Caco-2 (cell line): ENCODE measurements around the gene ZNFX1. TPM values are rescaled to one million over a fixed set of nuclear protein-coding genes. Genes with fewer than 3 reads are reported as not detected.

Experiments
- BruUV-seq: library from RNA; stranded (reverse); fragments of 400-500 nt; replicated peaks from 2 replicates; lab custom pipeline; 2021; lab: Mats Ljungman, UMichigan
- CTCF ChIA-PET: fragments of 300-600 bp; sonication (Branson Sonifier 250); formaldehyde crosslinking; loops from one replicate; lab custom pipeline; 2022; ENCODE audit warnings: antibody characterized with exemption; lab: Charles Lee
- POLR2A ChIA-PET: fragments of 300-600 bp; sonication (Branson Sonifier 250); formaldehyde crosslinking; loops from one replicate; lab custom pipeline; 2022; ENCODE audit warnings: antibody characterized with exemption; lab: Charles Lee
- DNase-seq, 2 experiments: peaks; one replicate each; pipeline versions ENCODE4 v3.0.0 to v3.0.0-alpha.2; 2020 to 2022
- H3K27me3 ChIP-seq: replicated peaks from 2 replicates; pipeline ENCODE4 v1.6.0; 2011; ENCODE audit warnings: low read length; ENCODE audit not compliant: control insufficient read depth, insufficient read depth
- H3K36me3 ChIP-seq: 2 replicates; pipeline ENCODE4 v1.5.1; 2011; ENCODE audit warnings: low read length; ENCODE audit not compliant: control insufficient read depth, insufficient read depth
- H3K4me1 ChIP-seq: fragments of 250-450 bp; sonication (Bioruptor Pico); 2 replicates; pipeline ENCODE4 v1.5.1; 2020; ENCODE audit warnings: mild to moderate bottlenecking
- H3K4me3 ChIP-seq: 2 replicates; pipeline ENCODE4 v1.5.1; 2011; ENCODE audit warnings: low read depth, mild to moderate bottlenecking, control low read depth, low read length
- H3K9me3 ChIP-seq: fragments of 250-450 bp; sonication (Bioruptor Pico); 2 replicates; pipeline ENCODE4 v1.5.1; 2020; ENCODE audit warnings: mild to moderate bottlenecking, moderate library complexity
- H3K27ac Mint-ChIP-seq: one replicate; pipeline ENCODE4 v1.8.0; 2022; ENCODE audit warnings: mixed read lengths; ENCODE audit not compliant: unreplicated experiment
- H3K27me3 Mint-ChIP-seq: one replicate; pipeline ENCODE4 v1.8.0; 2022; ENCODE audit warnings: mixed read lengths; ENCODE audit not compliant: insufficient read depth, unreplicated experiment
- H3K36me3 Mint-ChIP-seq: one replicate; pipeline ENCODE4 v1.8.0; 2022; ENCODE audit warnings: mild to moderate bottlenecking, mixed read lengths; ENCODE audit not compliant: insufficient read depth, unreplicated experiment
- H3K4me1 Mint-ChIP-seq: one replicate; pipeline ENCODE4 v1.8.0; 2022; ENCODE audit warnings: low read depth, mixed read lengths; ENCODE audit not compliant: unreplicated experiment
- H3K4me3 Mint-ChIP-seq: one replicate; pipeline ENCODE4 v1.8.0; 2022; ENCODE audit warnings: mild to moderate bottlenecking, moderate library complexity, mixed read lengths; ENCODE audit not compliant: unreplicated experiment
- H3K9me3 Mint-ChIP-seq: one replicate; pipeline ENCODE4 v1.8.0; 2022; ENCODE audit warnings: mixed read lengths; ENCODE audit not compliant: unreplicated experiment
- intact Hi-C: fragments of 100-400 bp; cut with micrococcal nuclease; formaldehyde crosslinking; loops from one replicate; pipeline ENCODE4 v1.10.0; 2022; ENCODE audit not compliant: unreplicated experiment
- total RNA-seq: library from RNA; stranded (reverse); gene quantifications from 2 replicates; pipeline ENCODE4 v1.2.3, GENCODE V29; 2022
- TF ChIP-seq, protein P1 (sequence below), 2 experiments: fragments of 200-600 bp in 1 of 2; IDR thresholded peaks; 1 replicate in 1 of 2; 2 replicates in 1 of 2; pipeline versions ENCODE4 v1.5.1 to v1.8.0; 2011 to 2022; ENCODE audit warnings: antibody characterized with exemption in 1 of 2, control low read depth in 1 of 2, inconsistent platforms in 1 of 2, low read depth in 1 of 2, low read length in 1 of 2, mild to moderate bottlenecking in 1 of 2, moderate library complexity in 1 of 2; ENCODE audit not compliant: insufficient read depth in 1 of 2, severe bottlenecking in 1 of 2, unreplicated experiment in 1 of 2

The ZNFX1 gene
- total RNA-seq, 1 experiment from 2014 or later = 34.0 TPM

DNA sequence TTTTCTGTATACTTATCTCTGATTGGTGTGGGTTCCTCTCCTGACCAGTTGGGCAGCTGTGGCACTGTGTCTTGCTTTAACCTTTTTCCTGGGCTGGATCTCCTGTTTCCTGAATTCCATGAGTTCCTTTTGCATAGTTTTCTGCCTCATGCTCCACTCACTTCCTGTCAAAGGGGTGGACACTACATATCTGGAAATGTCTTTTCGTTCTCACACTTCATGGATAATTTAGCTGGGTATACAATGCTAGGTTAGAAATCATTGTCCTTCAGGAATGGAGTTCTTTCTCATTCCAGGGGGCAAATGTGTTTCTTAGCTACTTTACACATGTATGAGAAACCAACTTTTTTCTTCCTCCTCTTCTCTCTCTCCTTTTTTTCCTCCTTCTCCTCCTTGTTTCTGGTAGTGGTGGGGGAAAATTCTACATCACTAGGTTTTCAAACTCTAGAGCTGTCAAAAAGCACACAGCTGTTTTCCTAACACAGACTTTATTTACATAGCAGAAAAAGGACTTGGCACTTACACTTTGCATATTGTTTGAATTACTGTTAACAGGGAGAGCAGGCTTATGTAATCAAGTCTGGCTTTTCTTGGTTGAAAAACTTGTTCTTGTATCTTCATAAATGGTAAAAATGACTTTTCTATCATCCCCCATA lies 67.6 kb downstream of the ZNFX1 start:
- no peak for DNase-seq
- Mint-ChIP-seq H3K36me3 (no peaks in the 10 kb centered on the region), H3K4me3 (no peak overlapping the region), H3K9me3 (peaks cover 19% of the 10 kb centered on the region), H3K27me3 (no peaks in the 10 kb centered on the region), H3K27ac (no peak overlapping the region), H3K4me1 (no peaks in the 10 kb centered on the region)
- H3K4me3 ChIP-seq = no peak overlapping the region
- TF ChIP-seq, protein P1, sequence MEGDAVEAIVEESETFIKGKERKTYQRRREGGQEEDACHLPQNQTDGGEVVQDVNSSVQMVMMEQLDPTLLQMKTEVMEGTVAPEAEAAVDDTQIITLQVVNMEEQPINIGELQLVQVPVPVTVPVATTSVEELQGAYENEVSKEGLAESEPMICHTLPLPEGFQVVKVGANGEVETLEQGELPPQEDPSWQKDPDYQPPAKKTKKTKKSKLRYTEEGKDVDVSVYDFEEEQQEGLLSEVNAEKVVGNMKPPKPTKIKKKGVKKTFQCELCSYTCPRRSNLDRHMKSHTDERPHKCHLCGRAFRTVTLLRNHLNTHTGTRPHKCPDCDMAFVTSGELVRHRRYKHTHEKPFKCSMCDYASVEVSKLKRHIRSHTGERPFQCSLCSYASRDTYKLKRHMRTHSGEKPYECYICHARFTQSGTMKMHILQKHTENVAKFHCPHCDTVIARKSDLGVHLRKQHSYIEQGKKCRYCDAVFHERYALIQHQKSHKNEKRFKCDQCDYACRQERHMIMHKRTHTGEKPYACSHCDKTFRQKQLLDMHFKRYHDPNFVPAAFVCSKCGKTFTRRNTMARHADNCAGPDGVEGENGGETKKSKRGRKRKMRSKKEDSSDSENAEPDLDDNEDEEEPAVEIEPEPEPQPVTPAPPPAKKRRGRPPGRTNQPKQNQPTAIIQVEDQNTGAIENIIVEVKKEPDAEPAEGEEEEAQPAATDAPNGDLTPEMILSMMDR (IDR thresholded peaks at IDR 0.05; ENCODE audit: insufficient read depth in 1 of 2, low read depth in 1 of 2, low read length in 1 of 2, severe bottlenecking in 1 of 2, unreplicated experiment in 1 of 2) = no peak
- POLR2A ChIA-PET = interaction anchor here (0.8 kb wide), 1 partner anchor 9 kb away, joined by 4 read pairs; the partner anchor contains the start of gene DDX27
- H3K9me3 ChIP-seq = peaks cover 25% of the 10 kb centered on the region
- H3K4me1 ChIP-seq = no peaks in the 10 kb centered on the region
- no peaks in the 10 kb centered on the region for H3K36me3 ChIP-seq
- intact Hi-C loops = no loop called here
- BruUV-seq = no TSS peak
- H3K27me3 ChIP-seq = no peaks in the 10 kb centered on the region
- CTCF ChIA-PET = interaction anchor here (0.7 kb wide), 1 partner anchor 15 kb away, joined by 7 read pairs; no protein-coding TSS in a partner anchor

DNA sequence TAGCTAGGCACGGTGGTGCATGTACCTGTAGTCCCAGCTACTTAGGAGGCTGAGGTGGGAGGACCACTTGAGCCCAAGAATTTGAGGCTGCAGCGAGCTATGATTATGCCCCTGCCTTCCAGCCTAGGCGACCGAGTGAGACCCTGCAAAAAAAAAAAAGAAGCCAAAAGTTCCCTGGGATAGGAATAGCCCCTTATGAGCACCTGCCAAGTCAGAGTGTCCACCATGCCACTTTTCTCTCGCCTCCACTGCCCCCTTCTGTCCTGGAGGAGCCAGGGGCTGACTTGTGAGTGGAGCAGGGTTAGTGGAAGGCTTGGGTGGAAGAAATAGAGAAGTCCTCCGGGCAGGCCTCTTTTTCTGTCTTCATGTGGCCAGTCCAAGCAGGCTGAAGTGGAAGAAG lies 70.8 kb downstream of the ZNFX1 start:
- no peaks in the 10 kb centered on the region for H3K4me1 Mint-ChIP-seq
- H3K4me1 ChIP-seq = no peaks in the 10 kb centered on the region
- H3K27ac Mint-ChIP-seq = no peak overlapping the region
- peaks cover 19% of the 10 kb centered on the region for H3K9me3 Mint-ChIP-seq
- H3K9me3 ChIP-seq = peaks cover 25% of the 10 kb centered on the region
- no peaks in the 10 kb centered on the region for H3K36me3 Mint-ChIP-seq
- BruUV-seq = no TSS peak
- intact Hi-C loops = no loop called here
- ChIA-PET CTCF (interaction anchor here (0.7 kb wide), 2 partner anchors 10 to 27 kb away, joined by 3 to 6 read pairs; no protein-coding TSS in a partner anchor), POLR2A (no interaction called here)
- TF ChIP-seq, protein P1 (IDR thresholded peaks at IDR 0.05; ENCODE audit: insufficient read depth in 1 of 2, low read depth in 1 of 2, low read length in 1 of 2, severe bottlenecking in 1 of 2, unreplicated experiment in 1 of 2) = peak; percentile 27 to 40
- H3K27me3 ChIP-seq = no peaks in the 10 kb centered on the region
- no peaks in the 10 kb centered on the region for H3K36me3 ChIP-seq
- H3K4me3 ChIP-seq = no peak overlapping the region
- DNase-seq = peak; percentile 67 to 71
- no peaks in the 10 kb centered on the region for H3K27me3 Mint-ChIP-seq
- H3K4me3 Mint-ChIP-seq = no peak overlapping the region

DNA sequence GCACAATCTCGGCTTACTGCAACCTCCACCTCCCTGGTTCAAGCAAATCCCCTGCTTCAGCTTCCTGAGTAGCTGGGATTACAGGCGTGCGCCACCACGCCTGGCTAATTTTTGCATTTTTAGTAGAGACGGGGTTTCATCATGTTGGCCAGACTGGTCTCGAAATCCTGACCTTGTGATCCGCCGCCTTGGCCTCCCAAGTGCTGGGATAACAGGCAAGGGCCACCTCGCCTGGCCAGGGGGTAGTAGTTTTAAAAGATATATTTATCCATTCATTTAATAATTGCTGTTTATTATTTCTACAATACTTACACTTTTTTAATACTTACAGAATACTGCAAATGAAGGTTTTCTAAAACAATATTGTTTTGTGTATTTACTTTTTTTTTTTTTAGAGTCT lies 74.1 kb downstream of the ZNFX1 start:
- H3K36me3 Mint-ChIP-seq = no peaks in the 10 kb centered on the region
- no peak overlapping the region for H3K4me3 Mint-ChIP-seq
- no peak overlapping the region for H3K4me3 ChIP-seq
- TF ChIP-seq, protein P1 (IDR thresholded peaks at IDR 0.05; ENCODE audit: insufficient read depth in 1 of 2, low read depth in 1 of 2, low read length in 1 of 2, severe bottlenecking in 1 of 2, unreplicated experiment in 1 of 2) = no peak
- POLR2A ChIA-PET = interaction anchor here (0.6 kb wide), 1 partner anchor 36 kb away, joined by 3 read pairs; no protein-coding TSS in a partner anchor
- H3K27me3 Mint-ChIP-seq = no peaks in the 10 kb centered on the region
- intact Hi-C loops = no loop called here
- H3K9me3 ChIP-seq = no peaks in the 10 kb centered on the region
- no peaks in the 10 kb centered on the region for H3K4me1 Mint-ChIP-seq
- CTCF ChIA-PET = no interaction called here
- H3K4me1 ChIP-seq = no peaks in the 10 kb centered on the region
- H3K9me3 Mint-ChIP-seq = no peaks in the 10 kb centered on the region
- H3K27ac Mint-ChIP-seq = no peak overlapping the region
- no peaks in the 10 kb centered on the region for H3K27me3 ChIP-seq
- DNase-seq = peak in 1 of 2 experiments; percentile 27
- H3K36me3 ChIP-seq = no peaks in the 10 kb centered on the region
- BruUV-seq = no TSS peak
